ENCODE results near the gene RPS6KB1. TPM values are rescaled to one million over a fixed set of nuclear protein-coding genes. Genes with fewer than 3 reads are reported as not detected.
"Not testable (repeated sequence)": the region's sequence is repeated elsewhere in the genome, so short reads cannot be mapped to it uniquely, and the experiment has no call there.

RPS6KB1 gene
- total and polyA plus RNA-seq, 2 experiments from 2014 or later: 23.3 to 31.4 TPM

- H3K9me2 ChIP-seq (ENCODE audit: insufficient read depth): no peaks in the 10 kb centered on the region
- H3K4me3 ChIP-seq: no peak overlapping the region
- no peaks in the 10 kb centered on the region for H3K9me3 ChIP-seq (ENCODE audit: low read depth)
- peaks cover 4% of the 10 kb centered on the region; the same call in 1 of the 2 replicates for H3F3A ChIP-seq (ENCODE audit: insufficient read depth)
- no peaks in the 10 kb centered on the region for H3K27me3 ChIP-seq (replicated peaks; ENCODE audit: insufficient read depth)
- H3K4me2 ChIP-seq (ENCODE audit: unreplicated experiment): no peak overlapping the region
- WGBS, 2 experiments (ENCODE audit: low coverage in 1 of 2, low lambda C conversion rate in 2 of 2, missing lambda C conversion rate in 2 of 2): 77 to 83% methylated on average over 3 of the region's 3 CpGs
- no peak overlapping the region for H2AFZ ChIP-seq
- H3K36me3 ChIP-seq (ENCODE audit: low read depth): no peaks in the 10 kb centered on the region
- in situ Hi-C loops (cut with MboI): no loop called here
- peaks cover 7% of the 10 kb centered on the region for H3K4me1 ChIP-seq (ENCODE audit: insufficient read depth)
- TF ChIP-seq EZH2 (IDR thresholded peaks at IDR 0.05; ENCODE audit: insufficient read depth, poor library complexity, severe bottlenecking) (no peak), EZH2phosphoT487 (IDR thresholded peaks at IDR 0.05; ENCODE audit: insufficient read depth, low read depth) (no peak)
- H3K79me2 ChIP-seq (ENCODE audit: insufficient read depth): no peaks in the 10 kb centered on the region
- no peak for DNase-seq
- no peak overlapping the region for H3K27ac ChIP-seq
- H4K20me1 ChIP-seq (ENCODE audit: insufficient read depth): no peaks in the 10 kb centered on the region
- H3K9ac ChIP-seq: no peak overlapping the region
These were observed 29.3 kb upstream of the RPS6KB1 start for GRCh38 chr17:59863616-59864015.

GRCh38 chr17:59869941-59870218, 23.0 kb upstream of the RPS6KB1 start:
- H3K79me2 ChIP-seq (ENCODE audit: insufficient read depth): no peaks in the 10 kb centered on the region
- no peak overlapping the region for H3K27ac ChIP-seq
- no peaks in the 10 kb centered on the region for H3K36me3 ChIP-seq (ENCODE audit: low read depth)
- no peaks in the 10 kb centered on the region for H4K20me1 ChIP-seq (ENCODE audit: insufficient read depth)
- WGBS, 2 experiments (ENCODE audit: low coverage in 1 of 2, low lambda C conversion rate in 2 of 2, missing lambda C conversion rate in 2 of 2): 11 to 19% methylated on average over 1 of the region's 1 CpG
- no peaks in the 10 kb centered on the region for H3K4me1 ChIP-seq (ENCODE audit: insufficient read depth)
- H3K9ac ChIP-seq: no peak overlapping the region
- H3K4me2 ChIP-seq (ENCODE audit: unreplicated experiment): no peak overlapping the region
- H3K9me2 ChIP-seq (ENCODE audit: insufficient read depth): no peaks in the 10 kb centered on the region
- no peak overlapping the region for H2AFZ ChIP-seq
- no peak for TF ChIP-seq EZH2phosphoT487 (IDR thresholded peaks at IDR 0.05; ENCODE audit: insufficient read depth, low read depth)
- TF ChIP-seq EZH2 (IDR thresholded peaks at IDR 0.05; ENCODE audit: insufficient read depth, poor library complexity, severe bottlenecking): no peak
- no peaks in the 10 kb centered on the region for H3K27me3 ChIP-seq (replicated peaks; ENCODE audit: insufficient read depth)
- in situ Hi-C loops (cut with MboI): no loop called here
- no peaks in the 10 kb centered on the region for H3F3A ChIP-seq (ENCODE audit: insufficient read depth)
- H3K4me3 ChIP-seq: no peak overlapping the region
- DNase-seq: no peak
- no peaks in the 10 kb centered on the region for H3K9me3 ChIP-seq (ENCODE audit: low read depth)

GRCh38 chr17:59870482-59870881, 22.4 kb upstream of the RPS6KB1 start:
- WGBS, 2 experiments (ENCODE audit: low coverage in 1 of 2, low lambda C conversion rate in 2 of 2, missing lambda C conversion rate in 2 of 2): 95 to 97% methylated on average over 8 of the region's 8 CpGs
- Histone ChIP-seq H3K9ac (no peak overlapping the region), H3K4me3 (no peak overlapping the region), H3K4me2 (ENCODE audit: unreplicated experiment) (no peak overlapping the region), H3K79me2 (ENCODE audit: insufficient read depth) (no peaks in the 10 kb centered on the region), H2AFZ (no peak overlapping the region), H3K36me3 (ENCODE audit: low read depth) (no peaks in the 10 kb centered on the region), H3K9me2 (ENCODE audit: insufficient read depth) (no peaks in the 10 kb centered on the region), H3K4me1 (ENCODE audit: insufficient read depth) (no peaks in the 10 kb centered on the region), H3F3A (ENCODE audit: insufficient read depth) (no peaks in the 10 kb centered on the region), H4K20me1 (ENCODE audit: insufficient read depth) (no peaks in the 10 kb centered on the region), H3K27ac (no peak overlapping the region), H3K9me3 (ENCODE audit: low read depth) (no peaks in the 10 kb centered on the region), H3K27me3 (replicated peaks; ENCODE audit: insufficient read depth) (no peaks in the 10 kb centered on the region)
- DNase-seq: no peak
- in situ Hi-C loops (cut with MboI): no loop called here
- TF ChIP-seq EZH2phosphoT487 (IDR thresholded peaks at IDR 0.05; ENCODE audit: insufficient read depth, low read depth): no peak
- TF ChIP-seq EZH2 (IDR thresholded peaks at IDR 0.05; ENCODE audit: insufficient read depth, poor library complexity, severe bottlenecking): no peak

DNA sequence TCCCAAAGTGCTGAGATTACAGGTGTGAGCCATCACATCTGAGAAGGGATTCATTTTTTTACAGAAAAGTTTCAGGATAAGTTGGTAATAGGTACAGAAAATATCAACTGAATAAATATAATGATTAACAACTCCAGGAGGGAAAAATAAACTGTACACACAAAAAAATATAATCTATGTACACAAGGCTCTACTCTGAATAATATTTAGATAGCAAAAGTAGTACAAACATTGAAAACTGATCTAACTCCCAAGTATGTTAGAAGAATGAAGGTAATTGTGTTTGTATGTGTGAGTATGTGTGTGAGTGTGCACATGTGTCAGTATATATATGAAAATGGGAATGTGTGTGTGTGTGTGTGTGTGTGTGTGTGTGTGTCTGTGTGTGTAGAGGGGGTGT, 20.6 kb upstream of the RPS6KB1 start:
- DNase-seq: no peak
- no peak overlapping the region for H3K9ac ChIP-seq
- TF ChIP-seq EZH2 (IDR thresholded peaks at IDR 0.05; ENCODE audit: insufficient read depth, poor library complexity, severe bottlenecking) (no peak), EZH2phosphoT487 (IDR thresholded peaks at IDR 0.05; ENCODE audit: insufficient read depth, low read depth) (no peak)
- in situ Hi-C loops (cut with MboI): no loop called here
- no peaks in the 10 kb centered on the region for H3K9me2 ChIP-seq (ENCODE audit: insufficient read depth)
- H2AFZ ChIP-seq: no peak overlapping the region
- no peak overlapping the region for H3K4me2 ChIP-seq (ENCODE audit: unreplicated experiment)
- H3F3A ChIP-seq (ENCODE audit: insufficient read depth): no peaks in the 10 kb centered on the region
- H3K4me1 ChIP-seq (ENCODE audit: insufficient read depth): no peaks in the 10 kb centered on the region
- H3K36me3 ChIP-seq (ENCODE audit: low read depth): no peaks in the 10 kb centered on the region; the same call in 1 of the 2 replicates
- H3K4me3 ChIP-seq: no peak overlapping the region
- H3K27ac ChIP-seq: no peak overlapping the region
- no peaks in the 10 kb centered on the region for H3K9me3 ChIP-seq (ENCODE audit: low read depth)
- H3K27me3 ChIP-seq (replicated peaks; ENCODE audit: insufficient read depth): no peaks in the 10 kb centered on the region
- H4K20me1 ChIP-seq (ENCODE audit: insufficient read depth): no peaks in the 10 kb centered on the region
- H3K79me2 ChIP-seq (ENCODE audit: insufficient read depth): no peaks in the 10 kb centered on the region

DNA sequence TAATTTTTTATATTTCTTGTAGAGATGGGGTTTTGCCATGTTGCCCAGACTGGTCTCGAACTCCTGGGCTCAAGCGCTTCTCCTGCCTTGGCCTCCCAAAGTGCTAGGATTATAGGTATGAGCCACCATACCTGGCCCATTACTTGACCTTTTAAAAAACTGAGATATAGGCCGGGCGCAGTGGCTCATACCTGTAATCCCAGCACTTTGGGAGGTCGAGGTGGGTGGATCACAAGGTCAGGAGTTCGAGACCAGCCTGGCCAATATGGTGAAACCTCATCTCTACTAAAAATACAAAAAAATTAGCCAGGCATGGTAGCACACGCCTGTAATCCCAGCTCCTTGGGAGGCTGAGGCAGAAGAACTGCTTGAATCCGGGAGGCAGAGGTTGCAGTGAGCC, 19.5 kb upstream of the RPS6KB1 start:
- H3K27ac ChIP-seq; H4K20me1 ChIP-seq (ENCODE audit: insufficient read depth); H3K9me3 ChIP-seq (ENCODE audit: low read depth); H3F3A ChIP-seq (ENCODE audit: insufficient read depth); H3K9ac ChIP-seq; H3K4me1 ChIP-seq (ENCODE audit: insufficient read depth); H2AFZ ChIP-seq; H3K27me3 ChIP-seq (replicated peaks; ENCODE audit: insufficient read depth); H3K4me3 ChIP-seq; H3K79me2 ChIP-seq (ENCODE audit: insufficient read depth); H3K4me2 ChIP-seq (ENCODE audit: unreplicated experiment); H3K9me2 ChIP-seq (ENCODE audit: insufficient read depth); DNase-seq; H3K36me3 ChIP-seq (ENCODE audit: low read depth); in situ Hi-C loops (cut with MboI): not testable (repeated sequence)
- WGBS, 2 experiments (ENCODE audit: low coverage in 1 of 2, low lambda C conversion rate in 2 of 2, missing lambda C conversion rate in 2 of 2): 93 to 95% methylated on average over 8 of the region's 8 CpGs

Measured in GM23248 (cell line).